ENCODE results near the gene SLC25A44. TPM values are rescaled to one million over a fixed set of nuclear protein-coding genes. Genes with fewer than 3 reads are reported as not detected.

Gene SLC25A44
- polyA plus RNA-seq, 1 donor from 2014 or later, result 13.7 TPM

DNA sequence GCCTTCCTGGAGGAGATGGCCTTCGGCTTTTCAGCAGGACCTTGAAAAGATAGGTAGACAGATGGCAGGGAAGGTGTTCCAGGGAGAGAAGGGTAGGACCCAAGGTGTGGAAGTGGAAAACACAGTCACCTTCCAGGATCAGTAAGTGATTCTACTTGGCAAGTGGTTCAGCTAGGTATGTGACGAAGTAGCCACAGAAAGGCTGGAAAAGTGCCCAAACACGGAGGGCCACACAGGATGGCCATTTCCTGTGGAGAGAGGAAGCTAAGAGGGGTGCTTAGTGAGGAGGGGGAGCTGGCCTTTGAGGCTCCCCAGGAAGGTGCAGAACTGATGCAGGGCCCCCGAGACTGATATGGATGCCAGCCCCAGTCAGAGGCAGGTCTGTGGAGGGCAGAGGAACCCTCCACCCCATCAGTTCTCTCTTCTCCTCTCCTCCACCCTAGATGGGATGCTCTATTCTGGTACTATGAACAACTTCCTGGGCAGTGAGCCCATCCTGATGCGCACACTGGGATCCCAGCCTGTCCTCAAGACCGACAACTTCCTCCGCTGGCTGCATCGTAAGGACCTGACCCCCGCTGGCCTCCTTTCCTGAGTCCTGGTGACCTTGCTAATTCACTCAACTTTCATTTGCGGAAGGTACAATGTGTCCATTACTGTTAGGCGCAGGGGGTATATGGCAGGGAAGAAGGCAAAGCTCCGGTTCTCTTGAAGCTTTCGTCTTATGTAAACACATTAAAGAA lies 33.7 kb upstream of the SLC25A44 start:
- H3F3A ChIP-seq (ENCODE audit: insufficient read depth, low read length, poor library complexity, severe bottlenecking), result no peaks in the 10 kb centered on the region
- H3K9me2 ChIP-seq (ENCODE audit: insufficient read depth, low read length), result no peaks in the 10 kb centered on the region
- peaks cover 4% of the 10 kb centered on the region for H3K36me3 ChIP-seq (ENCODE audit: insufficient read depth, low read length)
- H3K4me3 ChIP-seq (ENCODE audit: low read length), result no peak overlapping the region
- TF ChIP-seq, protein P1, sequence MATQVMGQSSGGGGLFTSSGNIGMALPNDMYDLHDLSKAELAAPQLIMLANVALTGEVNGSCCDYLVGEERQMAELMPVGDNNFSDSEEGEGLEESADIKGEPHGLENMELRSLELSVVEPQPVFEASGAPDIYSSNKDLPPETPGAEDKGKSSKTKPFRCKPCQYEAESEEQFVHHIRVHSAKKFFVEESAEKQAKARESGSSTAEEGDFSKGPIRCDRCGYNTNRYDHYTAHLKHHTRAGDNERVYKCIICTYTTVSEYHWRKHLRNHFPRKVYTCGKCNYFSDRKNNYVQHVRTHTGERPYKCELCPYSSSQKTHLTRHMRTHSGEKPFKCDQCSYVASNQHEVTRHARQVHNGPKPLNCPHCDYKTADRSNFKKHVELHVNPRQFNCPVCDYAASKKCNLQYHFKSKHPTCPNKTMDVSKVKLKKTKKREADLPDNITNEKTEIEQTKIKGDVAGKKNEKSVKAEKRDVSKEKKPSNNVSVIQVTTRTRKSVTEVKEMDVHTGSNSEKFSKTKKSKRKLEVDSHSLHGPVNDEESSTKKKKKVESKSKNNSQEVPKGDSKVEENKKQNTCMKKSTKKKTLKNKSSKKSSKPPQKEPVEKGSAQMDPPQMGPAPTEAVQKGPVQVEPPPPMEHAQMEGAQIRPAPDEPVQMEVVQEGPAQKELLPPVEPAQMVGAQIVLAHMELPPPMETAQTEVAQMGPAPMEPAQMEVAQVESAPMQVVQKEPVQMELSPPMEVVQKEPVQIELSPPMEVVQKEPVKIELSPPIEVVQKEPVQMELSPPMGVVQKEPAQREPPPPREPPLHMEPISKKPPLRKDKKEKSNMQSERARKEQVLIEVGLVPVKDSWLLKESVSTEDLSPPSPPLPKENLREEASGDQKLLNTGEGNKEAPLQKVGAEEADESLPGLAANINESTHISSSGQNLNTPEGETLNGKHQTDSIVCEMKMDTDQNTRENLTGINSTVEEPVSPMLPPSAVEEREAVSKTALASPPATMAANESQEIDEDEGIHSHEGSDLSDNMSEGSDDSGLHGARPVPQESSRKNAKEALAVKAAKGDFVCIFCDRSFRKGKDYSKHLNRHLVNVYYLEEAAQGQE (IDR thresholded peaks at IDR 0.05; ENCODE audit: borderline replicate concordance), result no peak
- no peak for TF ChIP-seq EP300 (conservative IDR thresholded peaks at IDR 0.05; ENCODE audit: poor library complexity, severe bottlenecking)
- no peak for TF ChIP-seq MXI1 (conservative IDR thresholded peaks at IDR 0.05; ENCODE audit: poor library complexity, severe bottlenecking)
- no peak for TF ChIP-seq EZH2 (IDR thresholded peaks at IDR 0.05; ENCODE audit: borderline replicate concordance, insufficient read depth, low read length, poor library complexity, severe bottlenecking)
- no peaks in the 10 kb centered on the region for H3K27me3 ChIP-seq (ENCODE audit: insufficient read depth, low read depth, low read length)
- no peak overlapping the region for H3K4me2 ChIP-seq (ENCODE audit: low read length)
- H3K27ac ChIP-seq (ENCODE audit: low read length), result no peak overlapping the region
- no peaks in the 10 kb centered on the region for H4K20me1 ChIP-seq (ENCODE audit: insufficient read depth)
- H3K9me3 ChIP-seq (ENCODE audit: low read length), result no peaks in the 10 kb centered on the region
- H2AFZ ChIP-seq (ENCODE audit: low read depth, low read length), result no peak overlapping the region
- no peak overlapping the region for H3K9ac ChIP-seq (ENCODE audit: low read length)
- H3K79me2 ChIP-seq (replicated peaks; ENCODE audit: insufficient read depth, low read length), result no peaks in the 10 kb centered on the region

DNA sequence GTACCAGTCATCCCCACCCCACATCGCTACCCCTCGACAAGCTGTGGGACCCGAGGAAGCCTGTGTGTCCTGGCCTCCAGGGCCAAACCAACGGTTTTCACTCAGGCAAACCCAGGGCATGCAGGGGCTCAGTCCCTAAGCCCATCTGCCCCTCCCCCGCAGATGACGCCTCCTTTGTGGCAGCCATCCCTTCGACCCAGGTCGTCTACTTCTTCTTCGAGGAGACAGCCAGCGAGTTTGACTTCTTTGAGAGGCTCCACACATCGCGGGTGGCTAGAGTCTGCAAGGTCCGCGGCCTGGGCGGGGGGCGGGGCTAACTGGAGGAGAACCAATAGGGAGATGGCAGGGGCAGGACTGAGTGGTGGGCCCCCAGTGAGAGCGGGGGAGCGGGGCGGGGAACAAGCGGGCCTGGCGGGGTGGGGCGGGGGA lies 33.1 kb upstream of the SLC25A44 start:
- H3K9ac ChIP-seq (ENCODE audit: low read length), result no peak overlapping the region
- H3K4me2 ChIP-seq (ENCODE audit: low read length), result no peak overlapping the region
- no peak overlapping the region for H3K27ac ChIP-seq (ENCODE audit: low read length)

More for the DNA sequence above, 33.1 kb upstream of the SLC25A44 start:
- no peaks in the 10 kb centered on the region for H3K79me2 ChIP-seq (replicated peaks; ENCODE audit: insufficient read depth, low read length)
- no peaks in the 10 kb centered on the region for H3F3A ChIP-seq (ENCODE audit: insufficient read depth, low read length, poor library complexity, severe bottlenecking)
- TF ChIP-seq, protein P2, sequence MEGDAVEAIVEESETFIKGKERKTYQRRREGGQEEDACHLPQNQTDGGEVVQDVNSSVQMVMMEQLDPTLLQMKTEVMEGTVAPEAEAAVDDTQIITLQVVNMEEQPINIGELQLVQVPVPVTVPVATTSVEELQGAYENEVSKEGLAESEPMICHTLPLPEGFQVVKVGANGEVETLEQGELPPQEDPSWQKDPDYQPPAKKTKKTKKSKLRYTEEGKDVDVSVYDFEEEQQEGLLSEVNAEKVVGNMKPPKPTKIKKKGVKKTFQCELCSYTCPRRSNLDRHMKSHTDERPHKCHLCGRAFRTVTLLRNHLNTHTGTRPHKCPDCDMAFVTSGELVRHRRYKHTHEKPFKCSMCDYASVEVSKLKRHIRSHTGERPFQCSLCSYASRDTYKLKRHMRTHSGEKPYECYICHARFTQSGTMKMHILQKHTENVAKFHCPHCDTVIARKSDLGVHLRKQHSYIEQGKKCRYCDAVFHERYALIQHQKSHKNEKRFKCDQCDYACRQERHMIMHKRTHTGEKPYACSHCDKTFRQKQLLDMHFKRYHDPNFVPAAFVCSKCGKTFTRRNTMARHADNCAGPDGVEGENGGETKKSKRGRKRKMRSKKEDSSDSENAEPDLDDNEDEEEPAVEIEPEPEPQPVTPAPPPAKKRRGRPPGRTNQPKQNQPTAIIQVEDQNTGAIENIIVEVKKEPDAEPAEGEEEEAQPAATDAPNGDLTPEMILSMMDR (IDR thresholded peaks at IDR 0.05; ENCODE audit: poor library complexity, severe bottlenecking), result no peak
- TF ChIP-seq EZH2 (IDR thresholded peaks at IDR 0.05; ENCODE audit: borderline replicate concordance, insufficient read depth, low read length, poor library complexity, severe bottlenecking) (no peak), RAD21 (conservative IDR thresholded peaks at IDR 0.05) (no peak), MXI1 (conservative IDR thresholded peaks at IDR 0.05; ENCODE audit: poor library complexity, severe bottlenecking) (no peak), POLR2AphosphoS5 (IDR thresholded peaks at IDR 0.05) (no peak), SMC3 (conservative IDR thresholded peaks at IDR 0.05; ENCODE audit: poor library complexity) (no peak), EP300 (conservative IDR thresholded peaks at IDR 0.05; ENCODE audit: poor library complexity, severe bottlenecking) (no peak), TAF1 (IDR thresholded peaks at IDR 0.05; ENCODE audit: low read depth) (no peak)
- TF ChIP-seq, protein P1 (IDR thresholded peaks at IDR 0.05; ENCODE audit: borderline replicate concordance), result no peak
- H2AFZ ChIP-seq (ENCODE audit: low read depth, low read length), result no peak overlapping the region
- H3K9me2 ChIP-seq (ENCODE audit: insufficient read depth, low read length), result no peaks in the 10 kb centered on the region
- no peaks in the 10 kb centered on the region for H4K20me1 ChIP-seq (ENCODE audit: insufficient read depth)
- no peak overlapping the region for H3K4me3 ChIP-seq (ENCODE audit: low read length)
- peaks cover 10% of the 10 kb centered on the region for H3K36me3 ChIP-seq (ENCODE audit: insufficient read depth, low read length)
- no peaks in the 10 kb centered on the region for H3K27me3 ChIP-seq (ENCODE audit: insufficient read depth, low read depth, low read length)
- H3K9me3 ChIP-seq (ENCODE audit: low read length), result no peaks in the 10 kb centered on the region
